Calu3 (cell line): ENCODE data around the gene SLC25A19. TPM values are rescaled to one million over a fixed set of nuclear protein-coding genes. Genes with fewer than 3 reads are reported as not detected.

Experiments
- BruUV-seq: library from RNA; stranded (reverse); fragments of 400-500 nt; replicated peaks from 2 replicates; lab custom pipeline; 2021; lab: Mats Ljungman, UMichigan
- CTCF ChIA-PET: fragments of 300-600 bp; sonication (Branson Sonifier 250); formaldehyde crosslinking; loops from one replicate; lab custom pipeline; 2022; ENCODE audit warnings: antibody characterized with exemption; lab: Charles Lee
- DNase-seq: peaks from one replicate; pipeline ENCODE4 v3.0.0; 2022
- H3K27ac Mint-ChIP-seq: one replicate; pipeline ENCODE4 v1.8.0; 2022; ENCODE audit warnings: mixed read lengths; ENCODE audit not compliant: unreplicated experiment
- H3K27me3 Mint-ChIP-seq: one replicate; pipeline ENCODE4 v1.8.0; 2022; ENCODE audit warnings: mixed read lengths; ENCODE audit not compliant: unreplicated experiment
- H3K36me3 Mint-ChIP-seq: one replicate; pipeline ENCODE4 v1.8.0; 2022; ENCODE audit warnings: mild to moderate bottlenecking, moderate library complexity, mixed read lengths; ENCODE audit not compliant: insufficient read depth, unreplicated experiment
- H3K4me1 Mint-ChIP-seq: one replicate; pipeline ENCODE4 v1.8.0; 2022; ENCODE audit warnings: mild to moderate bottlenecking, low read depth, mixed read lengths; ENCODE audit not compliant: unreplicated experiment
- H3K4me3 Mint-ChIP-seq: one replicate; pipeline ENCODE4 v1.8.0; 2022; ENCODE audit warnings: mild to moderate bottlenecking, low read depth, moderate library complexity, mixed read lengths; ENCODE audit not compliant: unreplicated experiment
- H3K9me3 Mint-ChIP-seq: one replicate; pipeline ENCODE4 v1.8.0; 2022; ENCODE audit warnings: low read depth, mixed read lengths; ENCODE audit not compliant: unreplicated experiment
- intact Hi-C: fragments of 100-400 bp; cut with micrococcal nuclease; formaldehyde crosslinking; loops from one replicate; pipeline ENCODE4 v1.10.0; 2022; ENCODE audit not compliant: unreplicated experiment
- total RNA-seq: library from RNA; stranded (reverse); gene quantifications from 2 replicates; pipeline ENCODE4 v1.2.3, GENCODE V29; 2022
- TF ChIP-seq, protein P1 (sequence below): fragments of 200-600 bp; IDR thresholded peaks from one replicate; pipeline ENCODE4 v1.8.0; 2022; ENCODE audit warnings: antibody characterized with exemption; ENCODE audit not compliant: unreplicated experiment

SLC25A19 gene
- total RNA-seq, 1 experiment from 2014 or later: 26.7 TPM

DNA sequence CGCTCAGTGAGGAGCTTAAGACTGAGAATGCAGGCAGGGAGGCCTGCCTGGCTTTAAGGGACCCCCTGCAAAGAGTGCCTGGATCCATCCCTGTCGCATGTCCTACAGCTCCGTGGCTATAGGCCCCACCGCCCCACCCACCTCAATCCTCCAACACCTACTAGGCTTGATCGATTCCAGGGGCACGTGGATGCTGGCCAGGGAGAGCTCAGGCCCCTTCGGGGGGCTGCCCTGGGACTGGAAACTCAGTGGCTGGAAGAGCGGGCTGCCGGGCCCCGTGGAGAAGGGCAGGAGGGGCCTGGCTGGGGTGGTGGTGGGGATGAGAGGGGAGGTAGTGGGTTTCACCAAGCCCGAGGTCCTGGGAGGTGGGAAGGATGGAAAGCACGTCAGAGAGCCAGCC, 50.0 kb downstream of the SLC25A19 start:
- Mint-ChIP-seq H3K9me3 (no peaks in the 10 kb centered on the region), H3K36me3 (peaks cover 65% of the 10 kb centered on the region), H3K4me3 (no peak overlapping the region), H3K27me3 (no peaks in the 10 kb centered on the region), H3K27ac (peak overlapping the region; percentile 30), H3K4me1 (peaks cover 8% of the 10 kb centered on the region)
- intact Hi-C loops: no loop called here
- CTCF ChIA-PET: interaction anchor here (0.9 to 2.9 kb wide), 4 partner anchors 11 to 126 kb away, joined by 3 to 9 read pairs (median 6); partner anchors contain the start of gene MIF4GD
- BruUV-seq: no TSS peak
- TF ChIP-seq, protein P1, sequence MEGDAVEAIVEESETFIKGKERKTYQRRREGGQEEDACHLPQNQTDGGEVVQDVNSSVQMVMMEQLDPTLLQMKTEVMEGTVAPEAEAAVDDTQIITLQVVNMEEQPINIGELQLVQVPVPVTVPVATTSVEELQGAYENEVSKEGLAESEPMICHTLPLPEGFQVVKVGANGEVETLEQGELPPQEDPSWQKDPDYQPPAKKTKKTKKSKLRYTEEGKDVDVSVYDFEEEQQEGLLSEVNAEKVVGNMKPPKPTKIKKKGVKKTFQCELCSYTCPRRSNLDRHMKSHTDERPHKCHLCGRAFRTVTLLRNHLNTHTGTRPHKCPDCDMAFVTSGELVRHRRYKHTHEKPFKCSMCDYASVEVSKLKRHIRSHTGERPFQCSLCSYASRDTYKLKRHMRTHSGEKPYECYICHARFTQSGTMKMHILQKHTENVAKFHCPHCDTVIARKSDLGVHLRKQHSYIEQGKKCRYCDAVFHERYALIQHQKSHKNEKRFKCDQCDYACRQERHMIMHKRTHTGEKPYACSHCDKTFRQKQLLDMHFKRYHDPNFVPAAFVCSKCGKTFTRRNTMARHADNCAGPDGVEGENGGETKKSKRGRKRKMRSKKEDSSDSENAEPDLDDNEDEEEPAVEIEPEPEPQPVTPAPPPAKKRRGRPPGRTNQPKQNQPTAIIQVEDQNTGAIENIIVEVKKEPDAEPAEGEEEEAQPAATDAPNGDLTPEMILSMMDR: no peak
- DNase-seq: no peak

GRCh38 chr17:75238684-75239191, 50.5 kb downstream of the SLC25A19 start:
- BruUV-seq: no TSS peak
- Mint-ChIP-seq H3K36me3 (peaks cover 69% of the 10 kb centered on the region), H3K4me1 (peaks cover 8% of the 10 kb centered on the region), H3K27me3 (no peaks in the 10 kb centered on the region), H3K9me3 (no peaks in the 10 kb centered on the region), H3K27ac (peak overlapping the region; percentile 30), H3K4me3 (no peak overlapping the region)
- TF ChIP-seq, protein P1: peak; percentile 74
- DNase-seq: peak; percentile 68
- CTCF ChIA-PET: interaction anchor here (1.1 to 2.9 kb wide), 2 partner anchors 11 to 125 kb away, joined by 4 to 9 read pairs; no protein-coding TSS in a partner anchor
- intact Hi-C loops: no loop called here

DNA sequence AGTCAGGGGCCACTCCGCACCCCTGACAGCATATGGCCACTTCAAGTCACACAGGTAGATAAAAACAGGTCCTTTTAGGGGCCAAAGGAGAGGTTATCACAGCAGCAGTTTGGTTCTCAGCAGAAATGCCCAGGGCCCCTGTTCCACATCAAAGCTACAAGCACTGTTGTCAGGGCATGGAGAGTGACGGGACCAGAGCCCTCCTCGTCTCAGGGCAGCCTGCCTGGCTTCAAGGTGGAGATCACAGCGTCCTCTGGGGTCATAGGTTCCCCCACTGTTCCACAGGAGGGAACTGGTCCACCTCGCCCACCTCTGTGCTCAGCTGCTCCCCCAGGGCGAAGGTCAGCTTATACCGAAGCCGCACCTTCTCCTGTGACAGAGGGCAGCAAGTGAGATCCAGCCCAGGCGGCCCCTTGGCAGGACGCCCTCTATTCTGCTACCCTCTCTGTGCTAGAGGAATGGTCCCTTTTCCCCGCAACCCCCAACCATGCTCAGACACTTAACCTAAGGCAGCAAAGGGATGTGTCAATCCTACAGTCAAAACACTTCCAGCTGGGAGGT, 51.1 kb downstream of the SLC25A19 start:
- H3K27me3 Mint-ChIP-seq: no peaks in the 10 kb centered on the region
- peaks cover 8% of the 10 kb centered on the region for H3K4me1 Mint-ChIP-seq
- intact Hi-C loops: no loop called here
- CTCF ChIA-PET: interaction anchor here (1.1 to 2.9 kb wide), 2 partner anchors 12 to 124 kb away, joined by 4 to 9 read pairs; no protein-coding TSS in a partner anchor
- H3K4me3 Mint-ChIP-seq: no peak overlapping the region
- DNase-seq: no peak
- BruUV-seq: TSS peak; percentile 21
- TF ChIP-seq, protein P1: no peak
- H3K36me3 Mint-ChIP-seq: peaks cover 74% of the 10 kb centered on the region
- no peaks in the 10 kb centered on the region for H3K9me3 Mint-ChIP-seq
- H3K27ac Mint-ChIP-seq: no peak overlapping the region

GRCh38 chr17:75237100-75238014, 51.9 kb downstream of the SLC25A19 start:
- no peak overlapping the region for H3K4me3 Mint-ChIP-seq
- BruUV-seq: no TSS peak

More at GRCh38 chr17:75237100-75238014, 51.9 kb downstream of the SLC25A19 start:
- intact Hi-C loops: no loop called here
- DNase-seq: no peak
- no peak overlapping the region for H3K27ac Mint-ChIP-seq
- no peaks in the 10 kb centered on the region for H3K9me3 Mint-ChIP-seq
- TF ChIP-seq, protein P1: no peak
- CTCF ChIA-PET: no interaction called here
- peaks cover 77% of the 10 kb centered on the region for H3K36me3 Mint-ChIP-seq
- H3K4me1 Mint-ChIP-seq: peaks cover 8% of the 10 kb centered on the region
- no peaks in the 10 kb centered on the region for H3K27me3 Mint-ChIP-seq
